ENCODE measurements around the gene DMD. TPM values are rescaled to one million over a fixed set of nuclear protein-coding genes. Genes with fewer than 3 reads are reported as not detected.

The DMD gene
- polyA plus RNA-seq, 3 donors from 2014 or later = not detected

DNA sequence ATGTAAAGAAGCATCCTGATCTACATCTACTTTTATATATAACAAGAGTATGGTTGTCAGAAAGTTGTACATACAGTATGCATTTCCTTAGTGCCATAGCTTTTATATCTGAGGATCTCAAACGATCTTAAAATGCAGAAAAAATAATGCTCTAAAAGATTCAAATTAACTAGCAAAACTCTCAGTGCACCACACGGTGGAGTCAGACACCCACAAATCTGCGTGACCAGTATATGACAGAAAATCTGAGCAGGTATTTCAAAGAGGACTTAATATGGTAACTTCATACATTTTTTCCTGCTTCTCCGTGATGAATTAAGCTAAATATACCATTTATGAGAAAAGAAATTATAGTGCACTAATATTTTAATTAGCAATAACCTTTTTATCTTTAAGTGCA lies 803.0 kb downstream of the DMD start:
- H3K27me3 Mint-ChIP-seq (ENCODE audit: low read depth in 3 of 3) = peaks cover 0 to 5% (median 3%) of the 10 kb centered on the region in 3 donors

GRCh38 chrX:32397562-32398216 lies 813.7 kb downstream of the DMD start:
- Mint-ChIP-seq H3K27ac (no peak overlapping the region), H3K4me1 (no peaks in the 10 kb centered on the region), H3K36me3 (no peaks in the 10 kb centered on the region), H3K9me3 (peaks cover 0 to 5% (median 3%) of the 10 kb centered on the region in 6 donors), H3K27me3 (ENCODE audit: low read depth in 3 of 3) (peaks cover 0 to 1% (median 0%) of the 10 kb centered on the region in 3 donors), H3K4me3 (no peak overlapping the region)
- no peak for DNase-seq

More for the DNA sequence above, 803.0 kb downstream of the DMD start:
- Mint-ChIP-seq H3K4me1 (no peaks in the 10 kb centered on the region), H3K4me3 (no peak overlapping the region), H3K36me3 (no peaks in the 10 kb centered on the region), H3K9me3 (peaks cover 0 to 6% (median 0%) of the 10 kb centered on the region in 6 donors), H3K27ac (no peak overlapping the region)
- no peak for DNase-seq

DNA sequence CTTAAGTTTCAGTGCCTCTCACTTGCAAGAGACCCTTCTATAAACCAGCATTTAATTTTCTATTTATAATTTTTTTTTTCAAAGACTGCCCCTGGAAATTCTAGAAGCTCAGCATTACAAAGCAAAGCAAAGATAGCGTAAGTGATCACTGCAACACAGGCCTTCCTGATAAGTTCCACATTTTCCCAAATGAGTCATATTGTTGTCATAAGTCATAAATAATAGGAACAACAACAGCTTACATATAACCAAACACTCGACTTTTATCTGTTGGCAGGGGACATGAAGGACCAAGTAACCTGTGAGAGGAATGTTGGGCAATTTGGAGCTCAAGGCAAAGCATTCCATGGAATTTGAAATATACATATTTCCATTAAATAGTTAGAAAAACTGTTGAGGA lies 815.5 kb downstream of the DMD start:
- Mint-ChIP-seq H3K27ac (no peak overlapping the region), H3K9me3 (peaks cover 0 to 10% (median 4%) of the 10 kb centered on the region in 6 donors), H3K4me3 (no peak overlapping the region), H3K36me3 (no peaks in the 10 kb centered on the region), H3K4me1 (no peaks in the 10 kb centered on the region), H3K27me3 (ENCODE audit: low read depth in 3 of 3) (peaks cover 0 to 3% (median 0%) of the 10 kb centered on the region in 3 donors)
- no peak for DNase-seq

GRCh38 chrX:32392655-32393054 lies 818.7 kb downstream of the DMD start:
- no peaks in the 10 kb centered on the region for H3K4me1 Mint-ChIP-seq
- H3K27me3 Mint-ChIP-seq (ENCODE audit: low read depth in 3 of 3) = peaks cover 0 to 3% (median 0%) of the 10 kb centered on the region in 3 donors
- peaks cover 0 to 10% (median 2%) of the 10 kb centered on the region in 6 donors for H3K9me3 Mint-ChIP-seq
- H3K27ac Mint-ChIP-seq = no peak overlapping the region
- no peaks in the 10 kb centered on the region for H3K36me3 Mint-ChIP-seq
- DNase-seq = no peak
- H3K4me3 Mint-ChIP-seq = no peak overlapping the region

DNA sequence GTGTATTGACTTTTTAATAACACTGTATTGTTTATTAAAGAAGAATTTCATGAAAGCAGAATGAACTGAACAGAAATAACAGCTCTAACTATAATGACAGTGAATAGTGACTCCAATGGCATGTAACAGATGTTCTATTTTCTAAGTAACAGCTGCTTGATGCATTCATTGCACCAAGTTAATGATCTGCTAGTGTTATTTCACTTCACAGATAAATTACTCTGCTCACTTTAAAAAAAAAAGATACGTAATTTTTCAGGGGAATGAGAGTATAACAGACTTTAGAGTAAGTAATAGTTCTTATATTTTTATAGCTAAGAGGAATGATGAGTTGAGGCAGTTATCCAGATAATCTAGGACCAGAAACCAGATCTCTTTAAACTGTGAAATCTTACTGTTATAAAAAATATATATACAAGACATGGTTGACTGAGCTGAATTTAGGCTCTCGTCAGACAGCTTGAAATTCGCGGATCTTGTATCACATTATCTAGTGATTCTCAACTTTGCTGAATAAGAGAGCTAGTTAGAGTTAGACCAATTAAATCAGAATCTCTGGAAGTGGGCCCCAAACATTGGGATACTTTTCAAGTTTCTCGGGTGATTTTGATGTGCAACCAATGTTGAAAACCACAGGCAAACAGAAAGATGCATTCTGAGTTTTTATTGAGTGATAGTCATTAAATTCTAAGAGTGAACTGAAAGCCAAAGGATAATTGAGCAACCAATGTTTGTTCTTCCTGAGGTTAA lies 840.7 kb downstream of the DMD start:
- no peaks in the 10 kb centered on the region for H3K4me1 Mint-ChIP-seq
- no peak overlapping the region for H3K4me3 Mint-ChIP-seq
- peaks cover 0 to 4% (median 0%) of the 10 kb centered on the region in 3 donors for H3K27me3 Mint-ChIP-seq (ENCODE audit: low read depth in 3 of 3)
- H3K36me3 Mint-ChIP-seq = no peaks in the 10 kb centered on the region
- H3K27ac Mint-ChIP-seq = no peak overlapping the region
- no peak for DNase-seq
- H3K9me3 Mint-ChIP-seq = peaks cover 0 to 3% (median 0%) of the 10 kb centered on the region in 6 donors

GRCh38 chrX:32293962-32294700 lies 917.2 kb downstream of the DMD start:
- H3K4me1 Mint-ChIP-seq = no peaks in the 10 kb centered on the region
- peaks cover 0 to 12% (median 3%) of the 10 kb centered on the region in 6 donors for H3K9me3 Mint-ChIP-seq
- H3K4me3 Mint-ChIP-seq = no peak overlapping the region
- H3K36me3 Mint-ChIP-seq = no peaks in the 10 kb centered on the region
- H3K27ac Mint-ChIP-seq = no peak overlapping the region
- H3K27me3 Mint-ChIP-seq (ENCODE audit: low read depth in 3 of 3) = peaks cover 0 to 7% (median 6%) of the 10 kb centered on the region in 3 donors
- DNase-seq = no peak

DNA sequence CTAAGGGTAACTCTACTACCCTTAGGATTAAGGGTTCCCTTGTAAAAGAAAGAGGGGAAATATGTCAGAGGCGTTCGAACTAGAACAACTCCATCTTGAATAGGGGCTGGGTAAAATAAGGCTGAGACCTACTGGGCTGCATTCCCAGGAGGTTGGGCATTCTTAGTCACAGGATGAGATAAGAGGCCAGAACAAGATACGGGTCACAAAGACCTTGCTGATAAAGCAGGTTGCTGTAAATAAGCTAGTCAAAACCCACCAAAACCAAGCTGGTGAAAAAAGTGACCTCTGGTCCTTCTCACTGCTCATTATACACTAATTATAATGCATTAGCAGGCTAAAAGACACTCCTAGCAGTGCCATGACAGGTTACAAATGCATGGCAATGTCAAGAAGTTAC lies 922.0 kb downstream of the DMD start:
- no peak for DNase-seq
- H3K36me3 Mint-ChIP-seq = no peaks in the 10 kb centered on the region
- H3K4me1 Mint-ChIP-seq = no peaks in the 10 kb centered on the region
- no peak overlapping the region for H3K27ac Mint-ChIP-seq
- peaks cover 2 to 5% (median 4%) of the 10 kb centered on the region in 6 donors for H3K9me3 Mint-ChIP-seq
- H3K27me3 Mint-ChIP-seq (ENCODE audit: low read depth in 3 of 3) = peaks cover 0 to 8% (median 3%) of the 10 kb centered on the region in 3 donors
- no peak overlapping the region for H3K4me3 Mint-ChIP-seq

GRCh38 chrX:32281853-32282252 lies 929.5 kb downstream of the DMD start:
- Mint-ChIP-seq H3K36me3 (no peaks in the 10 kb centered on the region), H3K9me3 (peaks cover 0 to 5% (median 3%) of the 10 kb centered on the region in 6 donors), H3K4me1 (no peaks in the 10 kb centered on the region), H3K27me3 (ENCODE audit: low read depth in 3 of 3) (peaks cover 0 to 7% (median 3%) of the 10 kb centered on the region in 3 donors), H3K27ac (no peak overlapping the region), H3K4me3 (no peak overlapping the region)
- no peak for DNase-seq

- DNase-seq = no peak
- Mint-ChIP-seq H3K36me3 (no peaks in the 10 kb centered on the region), H3K9me3 (peaks cover 0 to 6% (median 4%) of the 10 kb centered on the region in 6 donors), H3K27me3 (ENCODE audit: low read depth in 3 of 3) (peaks cover 0 to 7% (median 3%) of the 10 kb centered on the region in 3 donors), H3K4me3 (no peak overlapping the region), H3K27ac (no peak overlapping the region), H3K4me1 (no peaks in the 10 kb centered on the region)
These were observed 930.4 kb downstream of the DMD start for GRCh38 chrX:32280921-32281320.

GRCh38 chrX:32280489-32280888 lies 930.9 kb downstream of the DMD start:
- Mint-ChIP-seq H3K27me3 (ENCODE audit: low read depth in 3 of 3) (peaks cover 0 to 3% (median 0%) of the 10 kb centered on the region in 3 donors), H3K27ac (no peak overlapping the region), H3K9me3 (peaks cover 0 to 6% (median 4%) of the 10 kb centered on the region in 6 donors), H3K4me1 (no peaks in the 10 kb centered on the region), H3K36me3 (no peaks in the 10 kb centered on the region), H3K4me3 (no peak overlapping the region)
- DNase-seq = no peak

DNA sequence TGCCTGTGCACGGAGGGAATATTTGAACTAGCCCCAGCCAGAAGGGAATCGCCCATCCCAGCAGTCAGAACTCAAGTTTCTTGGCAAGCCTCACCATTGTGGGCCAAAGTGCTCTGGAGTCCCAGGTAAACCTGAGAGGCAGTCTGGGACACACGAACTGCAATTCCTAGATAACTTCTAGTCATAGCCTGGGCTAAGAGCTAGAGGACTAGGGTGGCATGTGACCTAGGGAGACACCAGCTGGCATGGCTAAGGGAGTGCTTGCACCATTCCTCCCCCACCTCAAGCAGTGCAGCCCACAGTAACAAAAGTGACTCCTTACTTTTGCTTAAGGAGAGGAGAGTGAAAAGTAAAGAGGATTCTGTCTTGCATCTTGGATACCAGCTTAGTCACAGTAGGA lies 935.2 kb downstream of the DMD start:
- no peak overlapping the region for H3K27ac Mint-ChIP-seq
- no peaks in the 10 kb centered on the region for H3K36me3 Mint-ChIP-seq
- no peak overlapping the region for H3K4me3 Mint-ChIP-seq
- no peaks in the 10 kb centered on the region for H3K4me1 Mint-ChIP-seq
- H3K9me3 Mint-ChIP-seq = peaks cover 0 to 7% (median 2%) of the 10 kb centered on the region in 6 donors
- no peak for DNase-seq
- H3K27me3 Mint-ChIP-seq (ENCODE audit: low read depth in 3 of 3) = peaks cover 0 to 3% (median 0%) of the 10 kb centered on the region in 3 donors

DNA sequence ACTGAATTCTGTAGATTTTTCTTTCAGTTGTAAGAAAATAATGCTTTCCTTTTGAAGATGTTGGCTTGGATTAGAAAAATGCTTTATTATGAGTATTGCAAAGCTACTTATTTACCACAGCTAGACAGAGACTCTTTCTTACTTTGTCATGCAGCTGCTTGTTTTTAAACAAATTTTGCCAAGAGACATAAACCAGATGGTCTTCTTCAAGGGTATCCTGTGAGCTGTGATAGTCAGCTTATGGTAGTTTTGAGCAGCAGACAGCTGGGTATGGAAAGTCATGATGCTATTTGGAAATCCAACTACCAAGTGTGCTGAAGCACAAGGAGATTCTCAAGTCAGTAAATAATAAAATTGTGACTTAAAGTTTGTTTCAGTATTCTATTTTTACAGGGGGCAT lies 941.5 kb downstream of the DMD start:
- H3K4me3 Mint-ChIP-seq = no peak overlapping the region
- H3K27me3 Mint-ChIP-seq (ENCODE audit: low read depth in 3 of 3) = no peaks in the 10 kb centered on the region
- no peak for DNase-seq
- H3K36me3 Mint-ChIP-seq = no peaks in the 10 kb centered on the region
- no peak overlapping the region for H3K27ac Mint-ChIP-seq
- no peaks in the 10 kb centered on the region for H3K4me1 Mint-ChIP-seq
- H3K9me3 Mint-ChIP-seq = peaks cover 0 to 6% (median 3%) of the 10 kb centered on the region in 6 donors

- H3K4me1 Mint-ChIP-seq = no peaks in the 10 kb centered on the region
- H3K36me3 Mint-ChIP-seq = no peaks in the 10 kb centered on the region
- no peak overlapping the region for H3K27ac Mint-ChIP-seq
- DNase-seq = no peak
- peaks cover 1 to 12% (median 7%) of the 10 kb centered on the region in 6 donors for H3K9me3 Mint-ChIP-seq
- H3K4me3 Mint-ChIP-seq = no peak overlapping the region
- no peaks in the 10 kb centered on the region for H3K27me3 Mint-ChIP-seq (ENCODE audit: low read depth in 3 of 3)
These were observed 943.1 kb downstream of the DMD start for GRCh38 chrX:32268207-32268606.

DNA sequence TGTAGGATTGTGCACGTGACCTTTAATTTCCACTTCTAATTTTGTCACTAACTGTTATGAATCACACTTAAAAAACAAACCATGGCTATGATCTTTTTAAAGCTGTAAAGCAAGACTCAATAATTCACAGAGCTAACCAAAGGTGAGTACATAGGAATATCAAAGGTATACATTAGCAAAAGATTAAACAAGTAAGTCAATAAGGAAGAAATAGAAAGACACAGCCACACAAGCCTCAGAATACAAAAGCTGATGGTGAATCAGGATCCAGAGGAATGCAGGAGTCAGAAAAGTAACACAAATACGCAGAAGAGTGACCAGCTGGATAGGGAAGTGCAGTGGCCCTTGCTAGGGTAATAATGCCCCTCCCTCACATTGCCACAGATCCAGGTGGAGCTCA lies 943.6 kb downstream of the DMD start:
- H3K27me3 Mint-ChIP-seq (ENCODE audit: low read depth in 3 of 3) = no peaks in the 10 kb centered on the region
- no peaks in the 10 kb centered on the region for H3K4me1 Mint-ChIP-seq
- no peaks in the 10 kb centered on the region for H3K36me3 Mint-ChIP-seq
- H3K27ac Mint-ChIP-seq = no peak overlapping the region
- H3K9me3 Mint-ChIP-seq = peaks cover 2 to 12% (median 7%) of the 10 kb centered on the region in 6 donors
- DNase-seq = no peak
- no peak overlapping the region for H3K4me3 Mint-ChIP-seq

Data from immature natural killer cell (primary cell).